Measurements from ENCODE around the gene AQR.

- TF ChIP-seq, protein P1, sequence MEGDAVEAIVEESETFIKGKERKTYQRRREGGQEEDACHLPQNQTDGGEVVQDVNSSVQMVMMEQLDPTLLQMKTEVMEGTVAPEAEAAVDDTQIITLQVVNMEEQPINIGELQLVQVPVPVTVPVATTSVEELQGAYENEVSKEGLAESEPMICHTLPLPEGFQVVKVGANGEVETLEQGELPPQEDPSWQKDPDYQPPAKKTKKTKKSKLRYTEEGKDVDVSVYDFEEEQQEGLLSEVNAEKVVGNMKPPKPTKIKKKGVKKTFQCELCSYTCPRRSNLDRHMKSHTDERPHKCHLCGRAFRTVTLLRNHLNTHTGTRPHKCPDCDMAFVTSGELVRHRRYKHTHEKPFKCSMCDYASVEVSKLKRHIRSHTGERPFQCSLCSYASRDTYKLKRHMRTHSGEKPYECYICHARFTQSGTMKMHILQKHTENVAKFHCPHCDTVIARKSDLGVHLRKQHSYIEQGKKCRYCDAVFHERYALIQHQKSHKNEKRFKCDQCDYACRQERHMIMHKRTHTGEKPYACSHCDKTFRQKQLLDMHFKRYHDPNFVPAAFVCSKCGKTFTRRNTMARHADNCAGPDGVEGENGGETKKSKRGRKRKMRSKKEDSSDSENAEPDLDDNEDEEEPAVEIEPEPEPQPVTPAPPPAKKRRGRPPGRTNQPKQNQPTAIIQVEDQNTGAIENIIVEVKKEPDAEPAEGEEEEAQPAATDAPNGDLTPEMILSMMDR (conservative IDR thresholded peaks at IDR 0.05; ENCODE audit: low read depth, low read length): no peak
- no peak for TF ChIP-seq EZH2 (IDR thresholded peaks at IDR 0.05; ENCODE audit: low read length, unreplicated experiment)
Observed at GRCh38 chr15:34976743-34977142, 7.2 kb upstream of the AQR start.

Data from PC-3 (cell line).